COLO668 (cell line): Measurements from ENCODE around the gene GPC4.

Experiments
- DNase-seq: peaks from one replicate; lab custom pipeline; 2025; ENCODE audit not compliant: unreplicated experiment; lab: John Stamatoyannopoulos, UW

GPC4 gene

DNA sequence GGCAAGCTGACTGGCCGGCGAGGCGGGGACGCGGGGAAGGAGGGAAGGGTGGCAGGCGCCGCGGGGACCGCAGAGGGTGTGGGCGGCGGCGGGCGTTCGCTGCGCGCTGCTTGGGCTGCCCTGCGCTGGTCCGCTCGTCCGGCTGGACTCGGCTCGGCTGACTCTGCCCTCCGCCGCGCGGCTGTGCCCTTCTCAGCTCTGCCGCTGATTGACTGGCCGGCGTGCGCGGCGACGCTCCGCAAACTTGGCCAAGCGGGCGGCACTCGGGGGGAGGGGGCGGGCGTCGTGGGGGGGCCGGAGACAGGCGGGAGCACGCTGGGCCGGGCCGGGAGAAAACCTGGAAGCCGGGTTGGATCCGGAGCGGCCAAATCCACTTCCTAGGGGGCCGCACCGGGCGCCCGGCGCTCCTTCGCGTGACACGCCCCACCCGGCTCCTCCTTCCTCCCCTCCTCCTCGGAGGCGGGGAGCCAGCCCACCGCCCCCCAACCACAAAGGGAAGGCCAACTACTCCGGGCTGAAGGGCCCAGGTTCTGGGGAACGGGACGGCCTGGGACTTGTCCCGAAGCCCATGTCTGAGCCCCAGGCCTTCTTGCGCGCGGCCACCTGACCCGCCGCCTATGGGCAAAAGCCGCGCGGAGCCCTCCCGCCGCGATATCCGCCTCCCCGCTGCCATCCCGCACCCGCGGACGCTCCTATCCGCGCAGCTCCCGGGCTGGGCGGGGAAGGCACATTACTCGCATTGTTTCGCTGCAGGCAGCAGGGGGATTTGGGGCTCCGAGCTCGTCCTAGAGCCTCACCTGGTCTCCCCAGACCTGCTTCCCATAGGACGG, at the start of gene GPC4:
TSS of gene GPC4 (minus strand) at position 214 of the 830 bp plus-strand sequence. CDS start 524 bp downstream, outside the sequence.
- DNase-seq, result peak; percentile 48

DNA sequence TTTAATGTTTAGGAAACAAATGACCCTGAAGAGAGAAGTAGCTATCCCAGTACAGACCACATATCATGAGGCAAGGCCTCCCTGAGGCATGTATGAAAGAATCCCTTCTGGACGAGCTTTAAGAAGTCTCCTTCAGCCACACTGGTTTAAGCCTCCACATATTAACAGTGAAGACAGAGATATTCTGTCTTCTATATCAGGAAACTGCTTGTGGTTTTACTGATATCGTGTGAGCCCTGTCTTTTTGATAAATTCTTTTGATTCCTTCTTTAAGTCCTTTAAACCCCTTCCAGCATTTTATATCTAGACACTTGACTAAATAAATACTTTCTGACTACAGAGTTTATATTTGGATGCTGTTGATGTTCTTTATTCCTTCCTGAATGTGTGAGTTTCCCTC, 45.9 kb upstream of the GPC4 start:
- no peak for DNase-seq

DNA sequence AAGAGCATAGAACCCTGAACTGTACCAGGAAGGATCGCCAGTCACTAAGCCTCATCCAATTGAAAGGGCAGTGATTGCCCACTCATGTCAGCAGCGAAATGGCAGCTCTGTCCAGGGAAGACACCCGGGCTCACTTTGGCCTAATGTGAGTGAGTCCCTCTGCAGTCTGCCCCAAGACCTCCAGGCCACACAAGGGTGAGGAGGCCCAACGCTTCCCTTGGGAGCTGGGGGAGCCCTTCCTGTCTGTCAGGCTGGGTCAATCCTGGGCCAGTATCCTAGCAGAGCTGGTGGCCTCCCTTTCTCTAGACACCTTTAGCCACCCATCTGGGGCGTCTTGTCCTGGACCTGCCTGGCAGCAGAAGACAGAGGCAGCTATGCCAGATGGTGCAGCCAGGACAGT, 39.6 kb upstream of the GPC4 start:
- DNase-seq, result no peak

DNA sequence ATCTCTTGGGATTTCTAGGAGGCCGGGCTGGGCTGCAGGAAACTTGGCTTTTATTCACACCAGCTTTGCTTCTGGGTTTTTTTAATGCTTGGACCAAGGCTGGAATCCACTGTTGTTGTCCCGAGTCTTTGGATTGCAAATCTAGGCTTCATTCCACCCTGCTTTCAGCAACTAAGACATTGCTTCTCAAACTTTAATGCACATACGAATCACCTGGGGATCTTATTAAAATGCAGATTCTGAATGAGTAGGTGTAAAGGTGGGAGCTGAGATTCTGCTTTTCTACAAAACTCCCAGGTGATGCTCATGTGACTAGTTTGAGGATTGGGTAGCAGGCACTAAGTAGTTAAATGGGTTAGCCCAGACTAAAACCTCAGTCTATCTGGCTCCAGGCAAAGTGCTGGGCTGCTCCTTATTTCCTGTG, 39.2 kb upstream of the GPC4 start:
- no peak for DNase-seq

DNA sequence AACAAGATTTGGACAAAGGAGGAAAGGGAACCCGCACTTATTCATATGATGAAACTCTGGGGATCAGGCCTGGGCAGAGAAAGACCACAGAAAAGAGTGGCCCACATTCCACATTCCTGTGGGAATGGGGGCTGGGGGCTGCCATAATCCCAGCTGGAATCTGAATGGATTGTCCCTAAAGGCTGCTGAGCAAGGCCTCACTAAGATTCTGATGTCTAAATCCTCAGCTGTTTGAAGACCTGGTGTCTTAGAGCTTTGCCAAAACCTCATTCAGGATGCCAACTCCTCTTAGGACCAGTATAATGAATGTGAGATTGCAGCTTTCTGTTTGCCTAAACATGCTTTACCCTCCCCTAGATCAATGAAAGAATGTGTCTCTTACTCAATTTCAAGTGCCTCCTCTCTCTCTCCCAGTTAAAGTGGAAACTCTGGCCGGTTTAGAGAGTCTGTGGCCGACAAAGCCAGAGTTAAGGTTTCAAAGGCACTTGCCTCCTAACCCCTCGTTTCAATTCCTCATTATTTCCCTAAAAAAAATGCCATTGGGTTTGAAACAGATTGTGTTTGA, 33.3 kb upstream of the GPC4 start:
- DNase-seq, result no peak

DNA sequence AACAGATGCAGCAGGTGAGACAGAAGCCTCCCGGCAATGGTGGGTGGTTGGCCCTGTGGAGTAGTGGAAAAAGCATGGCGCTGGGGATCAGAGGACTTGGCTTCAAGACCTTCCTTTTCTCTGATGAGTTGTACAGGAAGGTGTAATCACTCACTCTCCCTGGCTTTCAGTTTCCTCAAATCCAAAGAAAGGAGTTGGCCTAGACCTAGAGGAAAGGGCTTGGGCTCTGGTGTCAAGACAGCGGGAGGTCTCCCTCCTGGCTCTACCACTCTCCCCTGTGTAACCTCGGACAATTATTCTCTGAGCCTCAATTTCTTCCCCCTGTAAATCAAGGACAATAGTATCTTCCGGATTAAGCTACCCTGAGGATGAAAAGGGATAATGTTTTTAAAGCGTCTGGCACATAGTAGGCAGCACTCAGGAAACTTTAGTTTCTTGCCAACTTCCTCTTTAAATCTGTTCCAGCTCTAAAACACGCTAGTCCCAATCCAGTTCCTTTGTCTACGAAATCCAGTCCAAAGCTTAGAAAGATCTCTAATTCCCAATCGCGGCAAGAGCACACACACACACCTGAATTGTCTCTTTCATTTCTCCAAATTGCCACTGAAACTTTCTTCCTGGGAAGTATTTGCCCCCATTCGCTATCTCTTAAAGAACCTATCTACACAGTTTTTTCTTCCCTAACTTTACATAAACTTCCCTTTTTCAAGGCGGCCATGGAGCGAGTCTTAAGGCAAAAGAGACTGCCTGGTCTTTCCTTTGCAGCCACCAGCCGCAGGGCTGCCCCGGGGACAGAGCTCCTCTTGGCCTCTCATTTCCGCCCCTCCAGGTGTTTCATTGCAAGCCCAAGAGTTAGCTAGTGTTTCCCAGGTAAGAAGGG, 29.9 kb upstream of the GPC4 start:
- DNase-seq, result peak; percentile 40

DNA sequence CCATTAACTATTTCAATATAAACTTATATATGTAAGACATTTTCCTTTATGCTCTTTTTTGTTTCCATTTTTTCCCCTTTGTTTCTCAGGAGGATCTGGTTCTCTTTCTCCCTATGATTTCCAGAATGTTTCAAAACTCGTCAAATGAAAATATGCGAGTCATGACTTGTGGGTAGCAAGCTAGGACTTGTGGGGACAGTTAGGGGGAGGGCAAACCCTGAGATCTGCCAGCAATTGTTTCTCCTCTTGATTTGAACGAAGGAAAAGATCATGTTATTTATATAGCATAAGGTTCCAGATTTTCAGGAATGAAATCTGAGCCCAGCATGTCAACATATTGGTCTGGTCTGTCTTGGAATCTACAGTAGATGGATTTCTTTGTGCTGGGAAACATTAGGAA, 28.9 kb upstream of the GPC4 start:
- DNase-seq, result no peak

DNA sequence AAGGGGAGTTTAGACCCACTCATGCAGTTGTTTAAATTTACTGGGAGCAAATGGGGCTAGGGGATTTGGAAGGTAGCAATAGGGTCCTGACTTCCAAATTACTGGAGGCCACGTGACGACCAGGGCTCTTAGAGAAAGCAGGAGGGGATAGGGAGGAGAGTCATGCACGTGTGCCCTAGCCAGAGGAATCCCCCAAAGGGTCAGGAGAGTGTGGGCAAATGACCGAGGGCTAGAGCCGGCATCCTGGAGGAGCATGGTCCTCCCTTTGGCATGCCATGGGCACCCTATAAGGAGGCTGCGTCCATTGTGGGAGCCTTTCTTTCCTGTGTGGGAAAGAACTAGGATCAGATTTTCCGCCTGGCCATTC, 25.5 kb upstream of the GPC4 start:
- no peak for DNase-seq

DNA sequence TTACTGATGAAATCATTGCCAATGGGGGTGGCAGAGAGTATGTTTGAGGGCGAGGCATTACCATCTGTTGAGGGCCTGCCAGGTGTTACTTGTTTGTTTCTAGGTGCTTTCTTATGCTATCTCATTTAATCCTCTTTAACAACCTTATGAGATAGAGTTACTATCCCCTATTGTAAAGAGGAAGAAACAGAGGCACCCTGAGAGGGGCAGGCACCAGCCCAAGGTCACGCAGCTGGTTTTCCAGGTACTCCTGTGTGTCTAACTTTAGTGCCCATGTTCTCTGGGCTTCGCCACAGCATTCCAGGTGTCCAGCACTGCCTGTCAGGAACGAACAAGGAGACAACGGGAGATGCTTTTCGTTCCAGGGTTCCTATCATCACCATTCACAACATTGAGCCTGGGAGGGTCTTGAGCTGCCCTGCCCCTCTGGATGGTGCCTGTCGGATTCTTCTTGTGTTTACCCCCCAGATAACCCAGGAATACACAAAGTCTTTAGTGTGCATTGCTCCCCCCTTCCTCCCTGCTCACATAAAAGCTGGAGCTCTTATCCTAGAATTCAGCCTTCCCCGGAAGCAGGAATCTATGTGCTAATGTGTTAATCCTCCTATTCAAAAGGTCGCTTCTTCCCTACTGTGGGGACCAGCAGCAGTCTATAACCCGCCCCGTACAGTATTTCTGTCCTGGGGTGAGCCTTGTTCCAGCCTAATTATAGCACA, 24.9 kb upstream of the GPC4 start:
- DNase-seq, result no peak

DNA sequence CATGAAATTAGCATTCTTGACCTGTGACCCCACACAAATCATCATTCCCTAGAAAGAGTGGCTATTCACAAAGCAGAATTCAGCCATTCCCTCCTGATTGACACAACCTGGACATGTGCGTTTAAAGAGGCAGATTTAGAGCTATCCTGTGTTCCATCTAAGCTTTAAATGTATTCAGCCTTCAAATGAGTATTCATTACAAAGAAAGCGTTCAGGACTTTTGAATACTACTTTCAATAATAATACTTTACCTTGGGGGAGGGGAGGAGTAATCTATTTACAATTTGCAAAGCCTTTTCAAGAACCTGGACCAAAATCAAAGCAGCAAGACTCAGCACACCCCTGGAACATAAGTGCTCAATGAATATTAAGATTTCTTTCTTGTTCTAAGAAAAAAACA, 22.5 kb upstream of the GPC4 start:
- DNase-seq, result no peak

DNA sequence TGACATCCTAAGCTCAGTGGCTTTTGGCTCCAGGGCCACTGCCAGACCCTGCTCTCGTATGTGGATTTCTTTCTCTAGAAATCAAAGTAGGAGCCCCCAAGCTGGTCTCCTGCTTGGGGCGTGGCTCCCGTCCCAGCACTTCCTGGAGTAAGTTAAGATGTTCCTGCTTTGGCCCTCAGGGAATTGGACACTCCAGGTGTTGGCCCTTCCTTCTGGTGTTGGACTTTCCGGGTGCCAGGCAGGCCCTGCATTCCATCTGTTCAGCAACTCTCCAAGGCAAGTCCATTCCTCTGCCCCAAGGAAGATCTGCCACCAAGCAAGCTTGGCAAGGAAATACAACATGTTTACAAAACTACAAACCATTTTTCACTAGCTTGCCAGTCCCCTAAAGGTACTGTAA, 22.1 kb upstream of the GPC4 start:
- DNase-seq, result no peak

DNA sequence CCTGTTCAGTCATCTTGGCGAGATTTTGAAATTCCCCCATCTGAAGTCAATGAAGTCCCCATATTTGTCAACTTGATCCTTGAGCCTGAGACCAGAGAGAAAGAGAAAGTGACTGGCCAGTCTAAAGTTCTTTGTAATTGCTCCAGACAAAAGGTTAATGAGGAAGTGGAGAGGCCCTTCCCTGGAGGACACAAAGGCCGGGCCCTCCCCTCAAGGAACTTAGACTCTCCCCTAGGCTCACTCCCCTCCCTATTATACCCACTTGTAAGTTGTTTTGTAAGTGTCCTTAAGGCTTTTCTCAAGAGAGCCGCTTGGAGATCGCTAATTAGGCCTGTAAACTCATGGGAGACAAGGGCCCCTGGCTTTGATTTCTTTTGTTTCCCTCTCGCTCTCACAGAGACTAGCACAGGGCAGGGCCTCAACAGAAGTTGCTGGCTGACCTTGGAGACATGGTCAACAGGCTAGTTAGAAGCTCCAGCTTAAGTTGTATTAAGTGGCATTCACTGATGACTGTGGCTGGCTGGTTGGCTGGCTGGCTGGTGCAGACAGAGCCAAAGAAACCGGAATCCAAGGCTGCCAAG, 20.3 kb upstream of the GPC4 start:
- no peak for DNase-seq

DNA sequence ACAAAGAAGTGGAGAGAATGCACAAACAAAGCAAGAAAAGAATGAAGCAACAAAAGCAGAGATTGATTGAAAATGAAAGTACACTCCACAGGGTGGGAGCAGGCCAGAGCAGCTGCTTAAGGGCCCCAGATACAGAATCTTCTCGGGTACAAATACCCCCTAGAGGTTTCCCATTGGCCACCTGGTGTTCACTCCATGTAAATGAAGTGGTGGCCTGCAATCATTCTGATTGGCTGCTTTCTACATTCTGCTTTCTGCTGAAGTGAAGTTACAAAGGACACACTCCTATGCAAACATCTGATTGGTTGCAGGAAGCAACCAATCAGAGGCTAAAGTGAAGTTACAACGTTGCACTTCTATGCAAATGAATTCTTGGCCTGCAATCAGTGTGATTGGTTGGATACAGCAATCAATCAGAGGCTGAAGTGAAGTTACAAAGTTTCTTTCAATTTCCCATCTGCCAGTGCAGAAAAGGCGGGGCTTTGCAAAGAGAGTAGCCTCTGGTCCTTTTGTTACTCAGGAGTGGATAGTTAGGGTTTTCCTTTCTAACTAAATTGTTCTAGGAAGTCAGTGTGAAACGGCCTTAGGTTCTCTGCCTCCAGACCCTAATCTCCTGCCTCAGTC, 19.0 kb upstream of the GPC4 start:
- no peak for DNase-seq

DNA sequence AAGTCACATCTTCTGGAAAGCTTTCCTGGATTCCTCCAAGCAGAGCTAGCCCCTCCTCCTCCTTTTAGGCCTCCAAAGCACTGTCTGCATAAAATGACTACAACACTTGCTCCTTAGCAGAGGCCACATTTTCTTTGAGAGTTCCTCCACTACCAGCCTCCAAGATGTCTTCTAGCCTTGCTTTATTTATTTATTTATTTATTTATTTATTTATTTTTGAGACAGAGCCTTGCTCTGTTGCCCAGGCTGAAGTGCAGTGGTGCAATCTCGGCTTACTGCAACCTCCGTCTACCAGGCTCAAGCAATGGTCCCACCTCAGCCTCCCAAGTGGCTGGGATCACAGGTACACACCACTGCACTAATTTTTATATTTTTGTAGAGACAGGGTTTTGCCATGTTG, 4.6 kb upstream of the GPC4 start:
- DNase-seq, result no peak

DNA sequence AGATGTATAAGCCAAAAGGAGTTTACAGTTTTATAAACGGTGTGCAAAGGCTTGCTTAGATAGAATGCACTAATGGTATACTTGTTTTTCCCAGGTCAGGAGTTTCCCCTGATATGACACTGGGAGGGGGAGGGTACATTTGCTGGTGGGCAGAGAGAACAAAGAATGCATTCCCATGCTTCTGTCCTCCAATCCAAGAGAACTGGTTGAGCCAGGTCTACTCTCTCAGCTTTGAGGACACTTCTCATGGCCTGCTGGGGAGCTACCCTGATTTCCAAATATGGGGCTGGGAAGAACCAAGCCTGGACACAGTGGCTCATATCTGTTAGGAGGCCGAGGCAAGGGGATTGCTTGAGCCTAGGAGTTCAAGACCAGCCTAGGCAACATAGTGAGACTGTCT, 3.3 kb upstream of the GPC4 start:
- DNase-seq, result no peak

DNA sequence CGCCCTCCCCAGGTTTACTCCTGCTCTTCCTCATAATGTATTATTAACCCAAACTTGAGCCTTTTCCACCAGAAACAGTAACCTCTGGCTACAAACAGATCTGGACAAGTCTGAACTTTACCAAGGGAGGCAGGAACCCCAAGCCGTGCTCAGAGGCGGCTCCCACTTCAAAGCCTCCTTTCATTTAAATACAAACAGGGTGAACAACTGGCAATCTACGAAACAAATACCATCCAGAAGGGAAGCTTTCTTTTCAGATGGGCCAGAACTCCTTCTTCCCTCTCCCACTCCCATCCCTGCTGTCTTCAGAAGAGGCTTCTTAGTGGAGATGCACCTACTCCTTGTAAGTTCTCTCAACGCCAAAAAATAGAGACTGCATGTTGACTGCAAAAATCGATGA, 2.1 kb upstream of the GPC4 start:
- no peak for DNase-seq

DNA sequence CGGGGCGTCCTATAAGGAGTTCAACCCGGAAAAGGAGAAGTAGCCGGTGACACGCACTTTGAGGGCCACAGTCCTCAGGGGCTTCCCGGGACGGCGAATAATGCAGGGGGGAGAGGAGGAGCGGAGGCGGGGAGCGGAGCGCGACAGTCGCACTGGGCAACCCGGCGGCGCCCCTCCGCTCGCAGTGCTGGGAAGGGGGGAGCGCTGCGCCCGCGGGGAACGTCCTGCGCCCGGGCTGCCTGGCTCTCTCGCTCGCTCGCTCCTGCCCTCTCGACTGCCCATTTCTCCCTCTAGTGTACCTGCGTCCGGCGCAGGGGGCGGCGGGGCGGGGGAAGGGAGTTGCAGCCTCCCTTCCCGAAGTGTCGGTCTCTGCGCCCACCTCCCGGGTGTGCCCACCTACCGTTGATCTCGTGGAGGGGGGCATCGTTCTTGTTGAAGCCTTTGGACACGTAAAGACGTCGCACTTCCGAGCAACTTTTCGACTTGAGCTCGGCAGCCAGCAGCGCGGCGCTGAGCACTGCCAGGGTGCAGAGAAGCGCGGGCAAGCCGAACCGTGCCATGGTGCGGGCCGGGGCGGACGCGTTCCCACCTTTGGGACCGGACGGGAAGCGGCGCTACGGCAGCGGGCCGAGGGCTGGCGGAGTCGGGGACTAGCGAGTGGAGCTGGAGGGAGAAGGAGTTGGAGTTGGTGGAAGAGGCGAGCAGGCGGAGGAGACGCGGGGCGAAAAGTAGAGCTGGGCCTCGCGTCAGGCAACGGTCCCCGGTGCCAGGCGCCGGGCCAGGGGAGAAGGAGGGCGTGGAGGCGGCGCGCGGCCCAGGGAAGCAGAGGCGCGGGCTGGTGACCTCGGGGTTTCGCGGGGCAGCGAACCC, 648 bp downstream of the GPC4 start:
- DNase-seq, result peak; percentile 44

DNA sequence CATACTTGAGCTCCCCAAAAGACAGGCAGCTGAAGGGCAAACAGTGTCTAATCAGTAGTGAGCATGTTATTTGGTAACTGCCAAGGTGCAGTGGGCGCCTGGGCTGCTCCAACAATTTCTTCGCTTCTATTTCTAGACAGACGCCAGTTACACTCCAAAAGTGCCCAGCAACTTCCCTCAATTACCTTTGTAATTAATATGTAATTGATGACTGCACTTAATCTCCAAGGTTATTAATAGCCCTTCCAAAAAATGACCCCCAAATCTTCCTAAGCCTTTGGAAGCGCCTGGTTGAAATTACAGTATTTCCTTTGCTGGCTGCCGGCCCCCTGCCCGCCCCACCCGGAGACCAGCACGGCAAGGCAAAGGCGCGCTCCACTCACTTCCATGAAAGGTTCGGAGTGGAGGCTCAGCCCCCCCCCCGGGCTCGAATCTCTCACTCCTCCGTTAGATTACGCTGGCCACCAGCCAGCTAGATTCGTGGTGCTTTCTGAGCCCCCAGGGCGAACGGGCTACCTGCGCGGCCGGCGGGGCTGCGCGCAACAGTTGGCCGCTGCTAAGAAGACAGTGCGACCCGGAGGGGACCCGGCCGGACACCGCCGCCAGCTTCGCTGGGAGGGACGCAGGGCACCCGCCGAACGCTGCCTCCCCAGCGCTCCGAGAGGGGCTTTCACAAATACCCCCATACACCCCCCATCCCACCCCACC, 1.9 kb downstream of the GPC4 start:
- no peak for DNase-seq

DNA sequence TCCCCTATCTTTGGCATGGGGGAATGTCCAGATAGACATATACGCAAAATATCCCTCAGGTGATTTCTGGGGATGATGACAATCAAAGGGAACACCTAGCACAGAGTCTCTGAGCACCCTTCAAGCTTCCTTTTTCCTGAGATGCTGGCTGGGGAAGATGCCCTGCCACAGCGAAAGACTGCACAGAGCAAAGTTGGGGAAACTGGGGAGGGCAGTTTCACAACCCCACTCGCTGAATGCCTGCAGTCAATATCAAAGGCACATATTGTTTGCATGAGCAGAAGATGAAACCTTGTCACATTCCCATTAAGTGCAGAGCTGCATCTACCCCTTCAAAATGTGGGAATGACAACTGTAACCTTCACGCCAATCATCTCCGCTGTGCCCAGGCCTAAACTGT, 2.6 kb downstream of the GPC4 start:
- no peak for DNase-seq
